Measurements from ENCODE around the gene SLC17A3.

SLC17A3 gene

DNA sequence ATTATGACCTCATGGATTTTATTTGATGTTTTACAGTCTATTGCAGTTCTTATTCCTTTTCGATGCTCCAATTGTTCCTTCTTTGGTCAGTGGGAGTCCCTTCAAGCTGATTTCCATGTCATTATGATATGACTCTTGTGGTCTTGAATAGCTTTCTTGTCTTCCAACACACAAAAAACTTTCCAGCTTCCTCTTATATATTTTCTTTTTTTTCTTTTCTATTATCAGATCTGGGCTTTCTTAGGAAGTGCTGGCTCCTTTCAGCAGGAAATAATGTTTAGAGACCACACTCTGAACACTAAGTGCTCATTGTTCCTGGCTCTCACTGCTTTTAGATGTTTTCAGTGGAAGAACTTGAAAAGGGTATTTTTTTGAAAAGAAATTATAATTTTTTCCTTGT is 39.1 kb downstream of the SLC17A3 start:
- no peak for DNase-seq

DNA sequence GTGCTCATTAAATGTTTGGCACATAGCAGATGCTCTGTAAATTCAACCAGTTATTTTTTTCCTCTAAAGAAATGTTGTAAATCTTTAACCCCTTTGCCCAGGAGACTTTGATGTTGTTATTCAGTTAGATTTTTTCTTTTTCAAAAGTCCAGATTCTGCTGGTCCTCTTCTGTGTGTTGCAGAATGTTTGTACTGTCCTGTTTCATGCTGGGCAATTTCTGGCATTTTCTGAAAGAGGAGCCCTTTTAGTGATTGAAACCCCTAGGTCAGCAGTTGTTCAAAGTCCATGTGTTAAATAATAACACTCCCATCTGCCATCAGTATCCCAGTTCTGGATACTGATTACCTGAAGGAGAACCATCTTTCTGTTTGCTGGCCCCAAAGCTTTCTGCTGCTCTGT is 40.9 kb downstream of the SLC17A3 start:
- DNase-seq = no peak

DNA sequence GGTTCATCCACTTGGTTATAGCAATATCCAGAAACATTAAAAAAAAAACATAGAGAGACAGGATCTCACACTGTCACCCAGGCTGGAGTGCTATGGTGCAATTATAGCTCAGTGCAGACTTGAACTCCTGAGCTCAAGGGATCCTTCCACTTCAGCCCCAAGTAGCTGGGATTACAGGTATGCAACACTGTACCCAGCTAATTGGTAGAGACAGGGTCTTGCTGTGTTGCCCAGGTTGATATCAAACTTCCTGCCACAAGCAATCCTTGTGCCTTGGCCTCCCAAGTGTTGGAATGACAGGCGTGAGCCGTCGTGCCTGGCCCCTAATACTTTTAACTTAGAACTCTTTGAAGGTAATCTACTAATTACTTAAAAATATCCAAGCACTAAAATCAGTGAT is 41.4 kb downstream of the SLC17A3 start:
- no peak for DNase-seq

DNA sequence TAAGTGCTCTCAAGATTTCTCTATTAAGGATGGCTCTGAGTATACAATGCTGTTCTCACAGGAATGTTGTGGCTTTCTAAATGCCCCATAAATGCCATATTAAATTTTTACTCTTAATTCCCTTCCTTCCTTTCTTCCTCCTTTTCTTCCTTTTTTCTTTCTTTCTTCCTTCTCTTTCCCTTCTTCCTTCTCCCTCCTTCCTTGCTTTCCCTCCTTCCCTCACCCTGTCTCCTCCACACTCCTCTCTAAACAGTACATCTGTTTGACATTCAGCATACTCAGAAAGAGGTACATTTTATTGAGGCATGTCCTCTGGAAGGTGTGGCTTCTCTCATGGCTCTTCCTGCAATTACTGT is 41.8 kb downstream of the SLC17A3 start:
- no peak for DNase-seq

DNA sequence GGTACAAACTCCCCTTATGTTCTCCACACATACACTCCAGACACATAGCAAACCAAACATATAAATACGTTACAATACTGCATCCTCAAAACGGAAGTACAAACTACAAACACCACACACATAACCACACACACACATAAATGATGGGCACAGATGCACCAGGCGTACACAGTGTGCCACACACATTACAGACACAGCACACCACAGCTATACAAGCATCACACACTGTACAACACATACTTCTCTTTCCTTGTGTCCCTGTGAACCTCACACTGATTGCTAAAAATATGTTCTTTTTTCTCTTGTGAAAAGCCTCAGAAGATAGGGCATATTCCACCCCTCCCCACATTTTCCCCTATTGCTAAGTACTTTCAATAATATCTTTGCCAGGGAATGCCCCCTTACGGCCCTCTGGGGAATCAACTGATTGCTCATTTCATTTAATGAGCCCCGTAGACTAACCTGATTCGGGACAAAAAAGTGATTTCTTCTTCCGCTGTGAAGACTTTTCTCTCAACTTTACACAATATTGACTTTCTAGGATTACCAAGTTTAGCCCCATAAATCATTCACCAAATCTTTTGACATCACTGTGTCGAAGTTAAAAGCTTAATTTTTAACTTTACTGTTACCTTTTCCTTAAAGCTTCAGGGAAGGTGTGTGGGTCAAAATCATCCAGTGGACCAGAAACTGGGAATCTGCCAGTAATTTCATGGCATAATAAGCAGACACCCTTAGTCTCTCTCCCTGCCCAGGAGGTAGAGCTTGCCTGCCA is 42.3 kb downstream of the SLC17A3 start, which contains the start of gene SLC17A1:
Gene SLC17A1, minus strand, starts transcription at position 521 of the 775 bp plus-strand sequence. CDS start 1,495 bp downstream, outside the sequence.
- no peak for DNase-seq

DNA sequence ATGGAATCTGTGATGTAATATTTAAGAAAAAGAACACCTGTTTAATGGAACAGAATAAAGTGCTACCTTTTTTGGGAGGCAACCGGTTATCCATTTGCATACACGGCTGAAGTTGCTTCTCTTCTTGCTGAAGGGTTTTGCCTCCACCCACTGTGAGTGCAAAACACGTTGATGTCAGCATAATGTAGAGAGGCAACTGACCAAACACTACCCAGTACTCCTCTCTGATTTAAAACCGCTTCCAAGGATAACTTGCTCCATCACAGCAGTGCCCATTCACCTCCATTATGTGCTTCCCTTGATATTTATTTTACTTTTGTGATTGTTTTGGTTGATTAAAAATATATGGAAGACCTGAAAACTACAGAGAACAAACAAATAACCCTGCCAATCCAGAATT is 43.6 kb downstream of the SLC17A3 start:
- DNase-seq = no peak

DNA sequence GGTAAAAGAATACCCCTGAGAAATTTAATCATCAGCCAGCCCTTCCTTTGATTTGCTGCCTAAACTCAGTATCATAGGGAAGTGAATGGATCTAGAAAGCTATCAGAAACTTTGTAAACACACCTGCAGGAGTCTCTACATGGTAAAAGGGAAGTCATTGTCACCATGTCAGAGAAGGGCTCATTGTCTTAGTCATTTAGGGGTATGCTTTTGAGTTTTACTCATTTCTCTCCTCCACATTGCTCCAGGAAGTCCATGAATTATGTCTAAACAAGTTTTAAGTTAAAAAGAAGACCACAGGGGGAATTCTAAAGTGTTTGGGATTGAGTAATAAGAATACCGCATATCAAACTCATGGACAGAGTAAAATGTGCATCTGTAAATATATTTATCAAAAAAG is 44.7 kb downstream of the SLC17A3 start:
- DNase-seq = no peak

DNA sequence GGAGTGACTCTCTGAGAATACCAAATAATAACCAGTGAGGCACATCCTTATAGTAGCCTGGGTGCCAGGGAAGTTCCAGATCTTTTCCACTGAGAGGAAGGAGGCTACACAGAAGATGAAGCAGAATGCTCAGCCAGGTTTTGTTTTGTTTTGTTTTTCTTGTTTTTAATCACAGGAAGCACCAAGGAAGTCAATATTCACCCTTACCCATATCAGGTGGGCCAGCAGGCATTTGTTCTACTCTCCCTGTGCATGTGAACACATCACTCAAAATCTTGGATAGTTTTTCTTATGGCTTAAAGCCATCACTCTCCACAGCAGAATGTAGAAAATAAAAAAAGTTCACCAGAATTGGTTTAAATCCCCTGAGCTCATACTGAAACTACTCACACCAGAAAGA is 52.7 kb downstream of the SLC17A3 start:
- no peak for DNase-seq

DNA sequence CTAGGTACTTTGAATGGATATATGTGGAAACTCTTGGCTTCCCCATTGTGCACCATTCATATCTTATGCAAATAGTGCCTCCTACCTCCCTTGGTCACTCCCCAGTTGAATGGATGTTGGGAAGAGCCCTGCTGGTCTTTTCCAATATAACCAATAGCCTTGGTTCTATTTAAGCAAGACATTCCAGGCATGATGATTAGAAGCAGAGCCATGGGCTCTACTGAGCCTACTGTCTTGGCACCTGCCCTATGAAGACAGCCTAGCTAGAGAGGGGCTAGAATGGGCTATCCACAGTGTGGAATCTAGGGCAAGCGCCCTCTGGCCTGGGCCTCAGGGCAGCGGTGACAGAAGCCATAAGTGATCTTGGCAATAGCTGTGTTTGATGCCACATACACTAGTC is 57.8 kb downstream of the SLC17A3 start:
- no peak for DNase-seq

DNA sequence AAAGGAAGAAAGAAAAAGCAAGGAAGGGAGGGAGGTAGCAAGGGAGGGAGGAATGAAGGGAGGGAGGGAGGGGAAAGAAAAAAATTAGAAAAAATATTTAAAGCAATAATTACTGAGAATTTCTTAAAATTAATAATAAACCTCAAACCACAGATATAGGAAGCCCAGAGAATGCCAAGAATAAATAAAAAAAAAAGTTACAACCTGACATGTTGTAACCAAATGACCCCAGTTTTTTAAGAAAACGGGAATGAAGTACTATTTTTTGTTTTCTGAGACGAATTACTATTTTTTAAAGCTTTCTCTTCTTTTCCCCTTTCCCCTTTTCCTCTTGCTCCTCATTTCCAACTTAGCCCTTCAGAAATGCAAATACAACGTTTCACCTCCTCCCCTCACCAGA is 58.8 kb downstream of the SLC17A3 start:
- no peak for DNase-seq

DNA sequence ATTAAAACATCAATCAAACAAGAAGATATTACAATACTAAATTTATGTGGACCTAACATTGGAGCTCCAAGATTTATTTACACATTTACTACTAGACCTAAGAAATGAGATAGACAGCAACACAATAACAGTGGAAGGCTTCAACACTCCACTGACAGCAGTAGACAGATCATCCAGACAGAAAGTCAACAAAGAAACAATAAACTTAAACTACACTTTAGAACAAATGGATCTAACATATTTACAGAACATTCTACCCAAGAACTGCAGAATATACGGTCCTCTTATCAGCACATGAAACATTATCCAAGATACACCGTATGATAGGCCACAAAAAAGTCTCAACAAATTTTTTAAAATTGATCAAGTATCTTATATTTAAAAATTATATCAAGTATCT is 69.2 kb downstream of the SLC17A3 start:
- no peak for DNase-seq

DNA sequence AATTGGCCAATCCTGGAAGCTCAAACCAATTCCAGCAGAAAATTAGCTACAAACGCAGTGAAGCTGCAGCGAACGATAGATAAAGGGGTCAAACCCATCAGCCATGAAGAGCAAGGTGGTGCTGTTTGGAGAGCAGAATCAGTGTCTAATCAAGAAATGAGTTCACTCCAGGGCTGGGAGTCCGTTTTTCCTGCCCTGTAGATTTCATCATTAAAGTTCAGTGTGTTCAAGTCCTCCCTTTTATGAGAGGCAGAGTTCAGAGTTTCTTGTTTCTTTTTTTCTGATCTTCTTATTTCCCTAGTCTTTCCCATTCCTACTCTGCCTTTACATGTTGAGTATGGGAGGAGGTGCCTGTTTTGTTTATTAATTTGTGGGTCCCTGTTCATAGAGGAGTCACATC is 72.6 kb downstream of the SLC17A3 start:
- no peak for DNase-seq

All from NCI-H1930 (cell line).